IMR-90 (cell line): ENCODE measurements around the gene CRBN. TPM values are rescaled to one million over a fixed set of nuclear protein-coding genes. Genes with fewer than 3 reads are reported as not detected.

ENCODE experiments used
- ATAC-seq: fragments of 200-7000 bp; cut with Tn5 transposase; 2 replicates; pipeline ENCODE4 v1.9.1; 2020; ENCODE audit warnings: low read depth, mild to moderate bottlenecking, moderate library complexity
- BruUV-seq: library from RNA; stranded (reverse); fragments of 400-500 nt; replicated peaks from 2 replicates; lab custom pipeline; 2021; lab: Mats Ljungman, UMichigan
- CTCF ChIA-PET: fragments of 300-600 bp; formaldehyde crosslinking; extraction: SDS; loops from one replicate; lab custom pipeline; 2021; ENCODE audit warnings: antibody characterized with exemption; lab: Yijun Ruan, JAX
- POLR2A ChIA-PET: fragments of 300-600 bp; sonication (Branson Sonifier 250); formaldehyde crosslinking; loops from one replicate; lab custom pipeline; 2022; ENCODE audit warnings: antibody characterized with exemption; ENCODE audit not compliant: unreplicated experiment; lab: Charles Lee
- DNase-seq: peaks from one replicate; pipeline ENCODE4 v3.0.0; 2013
- H2AFZ ChIP-seq: replicated peaks from 2 replicates; pipeline ENCODE3; 2013; ENCODE audit warnings: low read length, mild to moderate bottlenecking; ENCODE audit not compliant: poor library complexity
- H2AK5ac ChIP-seq: 2 replicates; pipeline ENCODE4 v1.6.1; 2013; ENCODE audit warnings: low read depth, low read length, inconsistent platforms
- H2AK9ac ChIP-seq: replicated peaks from 2 replicates; pipeline ENCODE3; 2013; ENCODE audit warnings: mild to moderate bottlenecking, low read depth, low read length, moderate library complexity; ENCODE audit not compliant: poor library complexity
- H2BK120ac ChIP-seq: 2 replicates; pipeline ENCODE4 v1.6.1; 2013; ENCODE audit warnings: low read depth, low read length, inconsistent platforms
- H2BK15ac ChIP-seq: 3 replicates; pipeline ENCODE4 v1.6.1; 2013; ENCODE audit warnings: low read depth, low read length, inconsistent platforms
- H2BK20ac ChIP-seq: 2 replicates; pipeline ENCODE4 v1.6.1; 2013; ENCODE audit warnings: low read depth, mild to moderate bottlenecking, inconsistent platforms, low read length, moderate library complexity
- H2BK5ac ChIP-seq: 2 replicates; pipeline ENCODE4 v1.6.1; 2013; ENCODE audit warnings: mild to moderate bottlenecking, low read depth, low read length, inconsistent platforms; ENCODE audit not compliant: poor library complexity, severe bottlenecking
- H3K14ac ChIP-seq: replicated peaks from 2 replicates; pipeline ENCODE4 v1.6.1; 2013; ENCODE audit warnings: low read depth, low read length, inconsistent platforms
- H3K18ac ChIP-seq: 2 replicates; pipeline ENCODE4 v1.6.1; 2013; ENCODE audit warnings: low read depth, low read length, control low read depth
- H3K23ac ChIP-seq: 2 replicates; pipeline ENCODE4 v1.6.1; 2013; ENCODE audit warnings: low read depth, low read length, inconsistent platforms
- H3K27ac ChIP-seq: 2 replicates; pipeline ENCODE4 v1.5.1; 2013; ENCODE audit warnings: mild to moderate bottlenecking, control low read depth, low read length; ENCODE audit not compliant: insufficient read depth
- H3K27me3 ChIP-seq: 2 replicates; pipeline ENCODE4 v1.6.1; 2013; ENCODE audit warnings: low read length; ENCODE audit not compliant: control insufficient read depth, insufficient read depth
- H3K36me3 ChIP-seq: 2 replicates; pipeline ENCODE4 v1.6.1; 2013; ENCODE audit warnings: low read length, mixed read lengths; ENCODE audit not compliant: control insufficient read depth, insufficient read depth
- H3K4ac ChIP-seq: 2 replicates; pipeline ENCODE4 v1.6.1; 2013; ENCODE audit warnings: low read depth, low read length, inconsistent platforms
- H3K4me1 ChIP-seq: 2 replicates; pipeline ENCODE4 v1.6.1; 2013; ENCODE audit warnings: low read length, mixed read lengths; ENCODE audit not compliant: control insufficient read depth, insufficient read depth
- H3K4me2 ChIP-seq: 2 replicates; pipeline ENCODE4 v1.6.1; 2013; ENCODE audit warnings: low read depth, mild to moderate bottlenecking, control low read depth, low read length, moderate library complexity
- H3K4me3 ChIP-seq: 2 replicates; pipeline ENCODE4 v1.5.1; 2013; ENCODE audit warnings: low read depth, mild to moderate bottlenecking, control low read depth, low read length, moderate library complexity; ENCODE audit not compliant: insufficient read depth
- H3K56ac ChIP-seq: 2 replicates; pipeline ENCODE4 v1.6.1; 2013; ENCODE audit warnings: low read length, inconsistent platforms; ENCODE audit not compliant: insufficient read depth; ENCODE audit errors: extremely low read depth
- H3K79me1 ChIP-seq, 2 experiments: 2 replicates each; pipeline ENCODE4 v1.6.1; 2013; ENCODE audit warnings: low read length in 2 of 2, inconsistent platforms in 1 of 2, low read depth in 1 of 2
- H3K9ac ChIP-seq: 2 replicates; pipeline ENCODE4 v1.6.1; 2013; ENCODE audit warnings: low read depth, low read length, control low read depth
- H3K9me1 ChIP-seq: 2 replicates; pipeline ENCODE4 v1.6.1; 2013; ENCODE audit warnings: low read length, inconsistent platforms; ENCODE audit not compliant: insufficient read depth
- H3K9me3 ChIP-seq: 2 replicates; pipeline ENCODE4 v1.6.1; 2013; ENCODE audit warnings: low read length; ENCODE audit not compliant: control insufficient read depth, insufficient read depth
- H4K20me1 ChIP-seq: 2 replicates; pipeline ENCODE4 v1.6.1; 2013; ENCODE audit warnings: low read length, inconsistent platforms; ENCODE audit not compliant: insufficient read depth
- H4K5ac ChIP-seq: 2 replicates; pipeline ENCODE4 v1.6.1; 2013; ENCODE audit warnings: mild to moderate bottlenecking, low read depth, low read length, control low read depth
- H4K8ac ChIP-seq, 2 experiments: 2 replicates each; pipeline ENCODE4 v1.6.1; 2013; ENCODE audit warnings: low read depth in 2 of 2, low read length in 2 of 2, control low read depth in 1 of 2, inconsistent platforms in 1 of 2
- H4K91ac ChIP-seq: 2 replicates; pipeline ENCODE4 v1.6.1; 2013; ENCODE audit warnings: low read depth, low read length, inconsistent platforms; ENCODE audit not compliant: insufficient read depth
- BHLHE40 ChIP-seq: fragments of 150-350 bp; IDR thresholded peaks from 2 replicates; pipeline ENCODE4 v1.6.1; 2016; ENCODE audit warnings: mild to moderate bottlenecking, low read depth, low read length
- CEBPB ChIP-seq: IDR thresholded peaks from 2 replicates; pipeline ENCODE4 v1.6.1; 2012; ENCODE audit warnings: low read depth, low read length, improper control_type of control experiment
- CHD1 ChIP-seq: IDR thresholded peaks from 2 replicates; pipeline ENCODE4 v1.6.1; 2012; ENCODE audit warnings: low read depth, low read length, improper control_type of control experiment
- FOS ChIP-seq: fragments of 150-350 bp; IDR thresholded peaks from 2 replicates; pipeline ENCODE4 v1.6.1; 2016; ENCODE audit warnings: low read depth, low read length
- MAFK ChIP-seq: IDR thresholded peaks from 2 replicates; pipeline ENCODE4 v1.6.1; 2012; ENCODE audit warnings: low read depth, low read length, improper control_type of control experiment
- MAZ ChIP-seq: IDR thresholded peaks from 2 replicates; pipeline ENCODE4 v1.6.1; 2012; ENCODE audit warnings: low read depth, mild to moderate bottlenecking, low read length, improper control_type of control experiment, moderate library complexity, borderline replicate concordance
- NFE2L2 ChIP-seq: fragments of 150-350 bp; IDR thresholded peaks from 2 replicates; pipeline ENCODE4 v1.6.1; 2016; ENCODE audit warnings: low read depth, mild to moderate bottlenecking, low read length
- POLR2A ChIP-seq: IDR thresholded peaks from 2 replicates; pipeline ENCODE4 v1.6.1; 2012; ENCODE audit warnings: mild to moderate bottlenecking, low read depth, low read length
- RAD21 ChIP-seq: IDR thresholded peaks from 2 replicates; pipeline ENCODE4 v1.6.1; 2012; ENCODE audit warnings: low read length, improper control_type of control experiment
- RCOR1 ChIP-seq: IDR thresholded peaks from 2 replicates; pipeline ENCODE4 v1.6.1; 2012; ENCODE audit warnings: mild to moderate bottlenecking, low read length, improper control_type of control experiment; ENCODE audit not compliant: insufficient replicate concordance
- RFX5 ChIP-seq: IDR thresholded peaks from 2 replicates; pipeline ENCODE4 v1.8.0; 2012; ENCODE audit warnings: low read depth, mild to moderate bottlenecking, low read length, moderate library complexity
- SMC3 ChIP-seq: fragments of 150-350 bp; IDR thresholded peaks from 2 replicates; pipeline ENCODE4 v1.6.1; 2016; ENCODE audit warnings: low read depth, mild to moderate bottlenecking, antibody characterized with exemption, low read length, moderate library complexity
- USF2 ChIP-seq: fragments of 150-350 bp; IDR thresholded peaks from 2 replicates; pipeline ENCODE4 v1.6.1; 2017; ENCODE audit warnings: mild to moderate bottlenecking, antibody characterized with exemption, low read length, low read depth
- WGBS, 2 experiments: methylation state at CpG; one replicate each; pipeline versions ENCODE4 v1.1.5 to v1.1.7; 2013; ENCODE audit warnings: missing lambda C conversion rate in 2 of 2; ENCODE audit not compliant: insufficient read length in 1 of 2; ENCODE audit errors: extremely low coverage in 2 of 2; 5-methylcytosine and 5-hydroxymethylcytosine counted together
- dilution Hi-C: fragments of 300-500 bp; cut with HindIII; formaldehyde crosslinking; loops from one replicate; pipeline ENCODE4 v1.14.3; 2018; ENCODE audit warnings: low sequenced_read_pairs; ENCODE audit not compliant: unreplicated experiment
- in situ Hi-C: fragments of 300-500 bp; cut with MboI; formaldehyde crosslinking; loops from 3 replicates; pipeline ENCODE4 v1.14.3; 2019; ENCODE audit warnings: low sequenced_read_pairs, inconsistent platforms, mixed read lengths
- intact Hi-C: fragments of 100-400 bp; cut with micrococcal nuclease; formaldehyde crosslinking; loops from 2 replicates; pipeline ENCODE4 v1.10.0; 2022
- polyA plus RNA-seq, 3 experiments: library from polyadenylated mRNA; depleted of rRNA; stranded (reverse); fragments of >200 nt; gene quantifications; 2 replicates each; pipeline ENCODE4 v1.2.3, GENCODE V29; 2012; ENCODE audit warnings: low replicate concordance in 1 of 3
- total RNA-seq: library from RNA; depleted of rRNA; stranded (reverse); fragments of >200 nt; gene quantifications from 2 replicates; pipeline ENCODE4 v1.2.3, GENCODE V29; 2012

The CRBN gene
- total and polyA plus RNA-seq, 2 of the 4 experiments (the other 2 are of a cell fraction) = 21.8 to 33.9 TPM

DNA sequence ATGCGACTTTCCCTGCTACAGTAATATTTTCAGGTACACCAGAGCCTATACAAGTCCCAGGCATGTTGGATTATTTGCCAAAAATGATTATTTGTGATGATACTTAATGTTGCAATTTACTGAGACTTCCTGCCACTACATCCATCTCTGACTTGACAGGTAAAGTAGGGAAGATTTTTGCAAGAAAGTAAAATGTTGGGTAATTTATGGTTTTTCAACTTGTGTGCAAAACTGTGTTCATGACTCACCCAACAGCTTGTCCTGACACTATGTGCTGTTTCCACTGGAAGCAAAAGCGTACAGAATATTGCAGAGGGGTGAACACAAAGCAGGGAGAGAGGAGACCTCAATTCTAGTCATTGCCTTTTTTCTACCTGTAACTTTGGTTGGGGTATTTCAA is 5.4 kb upstream of the CRBN start:
- Histone ChIP-seq H3K4me2 (no peak overlapping the region), H3K27me3 (no peaks in the 10 kb centered on the region), H2AK5ac (no peak overlapping the region), H2BK5ac (no peak overlapping the region), H3K56ac (no peak overlapping the region), H3K79me1 (no peaks in the 10 kb centered on the region), H2BK20ac (no peak overlapping the region), H3K9me1 (no peaks in the 10 kb centered on the region), H3K14ac (no peak overlapping the region), H4K5ac (no peak overlapping the region), H3K9ac (no peak overlapping the region), H3K18ac (no peak overlapping the region), H3K4ac (no peak overlapping the region), H4K20me1 (no peaks in the 10 kb centered on the region), H2AFZ (no peak overlapping the region), H3K36me3 (no peaks in the 10 kb centered on the region), H2BK120ac (no peak overlapping the region), H3K23ac (no peak overlapping the region), H3K27ac (no peak overlapping the region), H4K91ac (no peak overlapping the region), H2AK9ac (no peak overlapping the region), H4K8ac (no peak overlapping the region), H3K4me1 (no peaks in the 10 kb centered on the region), H3K4me3 (no peak overlapping the region), H3K9me3 (no peaks in the 10 kb centered on the region), H2BK15ac (no peak overlapping the region)
- POLR2A ChIA-PET = no interaction called here
- CTCF ChIA-PET = no interaction called here
- in situ Hi-C loops (no loop called here), intact Hi-C loops (no loop called here), dilution Hi-C loops (no loop called here)
- WGBS, 2 experiments = no CpG with 5 or more reads among the region's 2 CpGs
- TF ChIP-seq CHD1 = no peak
- TF ChIP-seq USF2 = no peak
- TF ChIP-seq RCOR1 = no peak
- TF ChIP-seq BHLHE40 = no peak
- TF ChIP-seq FOS = no peak
- TF ChIP-seq MAFK = no peak
- TF ChIP-seq RAD21 = no peak
- no peak for TF ChIP-seq SMC3
- TF ChIP-seq MAZ = no peak
- TF ChIP-seq RFX5 = no peak
- no peak for TF ChIP-seq NFE2L2
- TF ChIP-seq POLR2A = no peak
- TF ChIP-seq CEBPB = no peak
- ATAC-seq (no peak), DNase-seq (no peak)
- no TSS peak for BruUV-seq
